ENCODE data around the gene TDRD9.

Gene TDRD9

DNA sequence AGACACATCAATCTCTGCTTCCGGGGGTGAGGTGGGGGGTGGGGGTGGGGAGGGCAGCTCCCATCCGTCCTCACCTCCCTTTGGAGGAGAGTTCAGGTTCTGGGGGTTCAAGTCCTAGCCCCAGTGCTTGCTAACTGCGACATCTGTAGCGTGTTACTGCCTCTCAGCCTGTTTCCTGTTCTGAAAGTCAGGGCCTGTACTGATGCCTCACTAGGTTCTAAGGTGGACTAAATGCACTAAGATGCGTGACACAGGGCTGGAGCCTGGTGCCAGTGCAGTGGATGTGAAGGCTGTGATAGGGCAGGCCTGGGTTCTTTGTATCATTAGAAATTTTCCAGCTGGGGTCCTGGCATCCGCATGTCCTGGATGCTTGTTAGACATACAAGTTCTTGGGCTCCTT lies 17.3 kb upstream of the TDRD9 start:
- Histone ChIP-seq H2BK5ac (ENCODE audit: low read depth, low read length, poor library complexity) (no peak overlapping the region), H3K4me2 (ENCODE audit: low read length) (no peak overlapping the region), H4K8ac (ENCODE audit: low read depth, low read length) (no peak overlapping the region), H3K4me1 (ENCODE audit: control insufficient read depth in 1 of 2, insufficient read depth in 2 of 2, low read length in 2 of 2) (peaks cover 0 to 2% of the 10 kb centered on the region in 2 experiments), H3K79me1 (ENCODE audit: low read length) (no peaks in the 10 kb centered on the region), H3K9me3 (ENCODE audit: insufficient read depth, low read depth, low read length) (no peaks in the 10 kb centered on the region), H4K12ac (ENCODE audit: low read depth, low read length) (no peak overlapping the region), H4K91ac (ENCODE audit: low read depth, low read length) (no peak overlapping the region), H2BK12ac (ENCODE audit: low read length) (no peak overlapping the region), H3K27me3 (ENCODE audit: insufficient read depth, low read length) (no peaks in the 10 kb centered on the region), H3K23ac (ENCODE audit: low read length) (no peak overlapping the region), H3K9ac (ENCODE audit: low read length) (no peak overlapping the region), H3K4me3 (ENCODE audit: low read depth, low read length) (no peak overlapping the region), H3K27ac (ENCODE audit: low read depth, low read length) (no peak overlapping the region), H3K18ac (ENCODE audit: low read length) (no peak overlapping the region), H3K4ac (ENCODE audit: low read depth, low read length) (no peak overlapping the region), H2BK120ac (ENCODE audit: insufficient read depth, low read length, poor library complexity) (no peak overlapping the region), H2AK5ac (ENCODE audit: low read length) (no peak overlapping the region), H3K79me2 (ENCODE audit: control insufficient read depth, insufficient read depth, low read length, poor library complexity) (no peaks in the 10 kb centered on the region), H2AFZ (ENCODE audit: insufficient read depth, low read length, poor library complexity) (no peak overlapping the region), H3K36me3 (ENCODE audit: control insufficient read depth in 1 of 2, insufficient read depth in 2 of 2, low read length in 2 of 2) (peaks cover 13 to 24% of the 10 kb centered on the region in 2 experiments), H3K14ac (ENCODE audit: low read length) (no peak overlapping the region)
- no CpG with 5 or more reads among the region's 6 CpGs for WGBS (ENCODE audit: extremely low coverage, insufficient coverage, insufficient read length)
- DNase-seq: no peak

DNA sequence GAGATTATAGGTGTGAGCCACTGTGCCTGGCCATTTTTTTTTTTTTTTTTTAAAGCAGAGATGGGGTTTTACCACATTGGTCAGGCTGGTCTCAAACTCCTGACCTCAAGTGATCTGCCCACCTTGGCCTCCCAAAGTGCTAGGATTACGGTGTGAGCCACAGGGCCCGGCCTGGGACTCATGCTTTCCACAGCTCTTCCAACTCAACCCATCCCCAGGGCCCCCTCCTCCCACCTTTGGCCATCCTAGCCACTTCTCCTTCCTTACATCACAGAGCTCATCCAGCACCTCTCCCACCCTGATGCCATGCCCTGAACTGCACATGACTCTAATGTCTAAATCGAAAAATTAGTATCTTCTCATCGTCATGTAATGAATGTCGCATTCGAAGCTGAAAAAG lies 12.6 kb upstream of the TDRD9 start:
- Histone ChIP-seq H2BK5ac (ENCODE audit: low read depth, low read length, poor library complexity) (no peak overlapping the region), H3K4me1 (ENCODE audit: control insufficient read depth in 1 of 2, insufficient read depth in 2 of 2, low read length in 2 of 2) (no peaks in the 10 kb centered on the region), H3K79me2 (ENCODE audit: control insufficient read depth, insufficient read depth, low read length, poor library complexity) (peaks cover 2% of the 10 kb centered on the region), H2BK12ac (ENCODE audit: low read length) (no peak overlapping the region), H4K12ac (ENCODE audit: low read depth, low read length) (no peak overlapping the region), H3K14ac (ENCODE audit: low read length) (no peak overlapping the region), H3K18ac (ENCODE audit: low read length) (no peak overlapping the region), H2BK120ac (ENCODE audit: insufficient read depth, low read length, poor library complexity) (no peak overlapping the region), H3K27me3 (ENCODE audit: insufficient read depth, low read length) (no peaks in the 10 kb centered on the region), H3K4me3 (ENCODE audit: low read depth, low read length) (no peak overlapping the region), H3K23ac (ENCODE audit: low read length) (no peak overlapping the region), H2AK5ac (ENCODE audit: low read length) (no peak overlapping the region), H3K4me2 (ENCODE audit: low read length) (no peak overlapping the region), H3K27ac (ENCODE audit: low read depth, low read length) (no peak overlapping the region), H3K79me1 (ENCODE audit: low read length) (no peaks in the 10 kb centered on the region), H3K9me3 (ENCODE audit: insufficient read depth, low read depth, low read length) (no peaks in the 10 kb centered on the region), H3K9ac (ENCODE audit: low read length) (no peak overlapping the region), H2AFZ (ENCODE audit: insufficient read depth, low read length, poor library complexity) (no peak overlapping the region), H3K4ac (ENCODE audit: low read depth, low read length) (no peak overlapping the region), H4K91ac (ENCODE audit: low read depth, low read length) (no peak overlapping the region), H4K8ac (ENCODE audit: low read depth, low read length) (no peak overlapping the region), H3K36me3 (ENCODE audit: control insufficient read depth in 1 of 2, insufficient read depth in 2 of 2, low read length in 2 of 2) (peaks cover 13 to 32% of the 10 kb centered on the region in 2 experiments)
- DNase-seq: no peak
- no CpG with 5 or more reads among the region's 6 CpGs for WGBS (ENCODE audit: extremely low coverage, insufficient coverage, insufficient read length)

GRCh38 chr14:103916636-103917262 lies 11.5 kb upstream of the TDRD9 start:
- Histone ChIP-seq H4K12ac (ENCODE audit: low read depth, low read length) (no peak overlapping the region), H3K14ac (ENCODE audit: low read length) (no peak overlapping the region), H3K23ac (ENCODE audit: low read length) (no peak overlapping the region), H3K27me3 (ENCODE audit: insufficient read depth, low read length) (no peaks in the 10 kb centered on the region), H3K4me1 (ENCODE audit: control insufficient read depth in 1 of 2, insufficient read depth in 2 of 2, low read length in 2 of 2) (no peaks in the 10 kb centered on the region), H3K4ac (ENCODE audit: low read depth, low read length) (no peak overlapping the region), H2AK5ac (ENCODE audit: low read length) (no peak overlapping the region), H3K79me1 (ENCODE audit: low read length) (peaks cover 3% of the 10 kb centered on the region), H3K4me2 (ENCODE audit: low read length) (no peak overlapping the region), H3K9me3 (ENCODE audit: insufficient read depth, low read depth, low read length) (no peaks in the 10 kb centered on the region), H2AFZ (ENCODE audit: insufficient read depth, low read length, poor library complexity) (no peak overlapping the region), H3K36me3 (ENCODE audit: control insufficient read depth in 1 of 2, insufficient read depth in 2 of 2, low read length in 2 of 2) (peaks cover 8 to 27% of the 10 kb centered on the region in 2 experiments), H2BK12ac (ENCODE audit: low read length) (no peak overlapping the region), H2BK5ac (ENCODE audit: low read depth, low read length, poor library complexity) (no peak overlapping the region), H3K4me3 (ENCODE audit: low read depth, low read length) (no peak overlapping the region), H3K27ac (ENCODE audit: low read depth, low read length) (no peak overlapping the region), H3K18ac (ENCODE audit: low read length) (no peak overlapping the region), H3K79me2 (ENCODE audit: control insufficient read depth, insufficient read depth, low read length, poor library complexity) (peaks cover 8% of the 10 kb centered on the region), H4K8ac (ENCODE audit: low read depth, low read length) (no peak overlapping the region), H4K91ac (ENCODE audit: low read depth, low read length) (no peak overlapping the region), H3K9ac (ENCODE audit: low read length) (no peak overlapping the region), H2BK120ac (ENCODE audit: insufficient read depth, low read length, poor library complexity) (no peak overlapping the region)
- DNase-seq: no peak
- WGBS (ENCODE audit: extremely low coverage, insufficient coverage, insufficient read length): no CpG with 5 or more reads among the region's 14 CpGs

GRCh38 chr14:103920981-103921854 lies 7.0 kb upstream of the TDRD9 start:
- H2BK12ac ChIP-seq (ENCODE audit: low read length): no peak overlapping the region
- H3K4ac ChIP-seq (ENCODE audit: low read depth, low read length): peak overlapping the region; percentile 91
- H2BK5ac ChIP-seq (ENCODE audit: low read depth, low read length, poor library complexity): peak overlapping the region; percentile 32
- H3K4me2 ChIP-seq (ENCODE audit: low read length): peak overlapping the region; percentile 80
- H3K18ac ChIP-seq (ENCODE audit: low read length): peak overlapping the region; percentile 90
- no peaks in the 10 kb centered on the region for H3K4me1 ChIP-seq (ENCODE audit: control insufficient read depth in 1 of 2, insufficient read depth in 2 of 2, low read length in 2 of 2)
- DNase-seq: peak; percentile 91 to 98
- peak overlapping the region; percentile 42 for H4K91ac ChIP-seq (ENCODE audit: low read depth, low read length)
- peaks cover 0 to 8% of the 10 kb centered on the region in 2 experiments for H3K36me3 ChIP-seq (ENCODE audit: control insufficient read depth in 1 of 2, insufficient read depth in 2 of 2, low read length in 2 of 2)
- peaks cover 8% of the 10 kb centered on the region for H3K79me2 ChIP-seq (ENCODE audit: control insufficient read depth, insufficient read depth, low read length, poor library complexity)
- peak overlapping the region; percentile 100 for H3K9ac ChIP-seq (ENCODE audit: low read length)
- no peak overlapping the region for H2AK5ac ChIP-seq (ENCODE audit: low read length)
- peak overlapping the region; percentile 71 for H2AFZ ChIP-seq (ENCODE audit: insufficient read depth, low read length, poor library complexity)
- H3K27me3 ChIP-seq (ENCODE audit: insufficient read depth, low read length): no peaks in the 10 kb centered on the region
- no peaks in the 10 kb centered on the region for H3K9me3 ChIP-seq (ENCODE audit: insufficient read depth, low read depth, low read length)
- WGBS (ENCODE audit: extremely low coverage, insufficient coverage, insufficient read length): no CpG with 5 or more reads among the region's 58 CpGs
- H3K14ac ChIP-seq (ENCODE audit: low read length): peak overlapping the region; percentile 63
- peak overlapping the region; percentile 96 for H3K4me3 ChIP-seq (ENCODE audit: low read depth, low read length)
- no peak overlapping the region for H3K23ac ChIP-seq (ENCODE audit: low read length)
- H3K27ac ChIP-seq (ENCODE audit: low read depth, low read length): peak overlapping the region; percentile 35
- H4K8ac ChIP-seq (ENCODE audit: low read depth, low read length): peak overlapping the region; percentile 92
- H2BK120ac ChIP-seq (ENCODE audit: insufficient read depth, low read length, poor library complexity): peak overlapping the region; percentile 28
- H4K12ac ChIP-seq (ENCODE audit: low read depth, low read length): peak overlapping the region; percentile 6
- H3K79me1 ChIP-seq (ENCODE audit: low read length): peaks cover 3% of the 10 kb centered on the region

Data from trophoblast cell (in vitro differentiated cells and primary cell).